Naive thymus-derived CD4-positive, alpha-beta T cell (primary cell): ENCODE results near the gene SMC1B. TPM values are rescaled to one million over a fixed set of nuclear protein-coding genes. Genes with fewer than 3 reads are reported as not detected.

ENCODE experiments used
- ATAC-seq: fragments of 150-1000 bp; cut with Tn5 transposase; 2 replicates; pipeline ENCODE4 v1.10.0; 2021; ENCODE audit warnings: mild to moderate bottlenecking, moderate library complexity
- CTCF ChIA-PET: fragments of 350-600 bp; sonication (Branson Sonifier 250); formaldehyde crosslinking; loops from one replicate; lab custom pipeline; 2021; ENCODE audit warnings: antibody characterized with exemption; lab: Charles Lee
- POLR2A ChIA-PET: fragments of 350-600 bp; sonication (Branson Sonifier 250); formaldehyde crosslinking; loops from one replicate; lab custom pipeline; 2021; ENCODE audit warnings: antibody characterized with exemption, inconsistent platforms; lab: Charles Lee
- DNase-seq, 9 donors: peaks; one replicate each; pipeline versions ENCODE4 v3.0.0 to v3.0.0-alpha.2; 2020 to 2022; ENCODE audit warnings: mixed read lengths in 1 of 9
- H3K27ac ChIP-seq: one replicate; pipeline ENCODE4 v1.7.0; 2013; ENCODE audit warnings: mild to moderate bottlenecking, low read depth, low read length, moderate library complexity
- H3K27me3 ChIP-seq, 2 donors: one replicate each; pipeline ENCODE4 v1.7.0; 2013; ENCODE audit warnings: low read length in 2 of 2, mild to moderate bottlenecking in 2 of 2, moderate library complexity in 2 of 2; ENCODE audit not compliant: control insufficient read depth in 2 of 2, insufficient read depth in 2 of 2
- H3K36me3 ChIP-seq, 3 experiments: 1 replicate in 2 of 3; 2 replicates in 1 of 3; pipeline ENCODE4 v1.7.0; 2013; ENCODE audit warnings: low read length in 3 of 3, mild to moderate bottlenecking in 3 of 3, moderate library complexity in 1 of 3; ENCODE audit not compliant: insufficient read depth in 3 of 3, control insufficient read depth in 2 of 3
- H3K4me1 ChIP-seq, 2 donors: one replicate each; pipeline ENCODE4 v1.7.0; 2013; ENCODE audit warnings: low read length in 2 of 2, mild to moderate bottlenecking in 2 of 2, moderate library complexity in 1 of 2; ENCODE audit not compliant: control insufficient read depth in 2 of 2, insufficient read depth in 2 of 2
- H3K4me3 ChIP-seq: 2 replicates; pipeline ENCODE4 v1.7.0; 2013; ENCODE audit warnings: mild to moderate bottlenecking, low read length
- H3K9me3 ChIP-seq, 3 experiments: 1 replicate in 2 of 3; 2 replicates in 1 of 3; pipeline ENCODE4 v1.7.0; 2013; ENCODE audit warnings: low read length in 3 of 3; ENCODE audit not compliant: control insufficient read depth in 2 of 3
- H3K27ac Mint-ChIP-seq, 9 donors: one replicate each; pipeline ENCODE4 v1.8.0; 2020 to 2022; ENCODE audit warnings: mixed read lengths in 9 of 9, mild to moderate bottlenecking in 8 of 9, moderate library complexity in 5 of 9, inconsistent platforms in 2 of 9
- H3K27me3 Mint-ChIP-seq, 5 donors: one replicate each; pipeline ENCODE4 v1.8.0; 2021 to 2022; ENCODE audit warnings: mixed read lengths in 5 of 5, mild to moderate bottlenecking in 1 of 5
- H3K36me3 Mint-ChIP-seq, 5 donors: one replicate each; pipeline ENCODE4 v1.8.0; 2020 to 2022; ENCODE audit warnings: mixed read lengths in 5 of 5, mild to moderate bottlenecking in 3 of 5, inconsistent platforms in 1 of 5
- H3K4me1 Mint-ChIP-seq, 7 donors: one replicate each; pipeline ENCODE4 v1.8.0; 2020 to 2022; ENCODE audit warnings: mixed read lengths in 7 of 7, mild to moderate bottlenecking in 3 of 7, inconsistent platforms in 1 of 7
- H3K4me3 Mint-ChIP-seq, 10 donors: one replicate each; pipeline ENCODE4 v1.8.0; 2020 to 2022; ENCODE audit warnings: mild to moderate bottlenecking in 10 of 10, mixed read lengths in 10 of 10, moderate library complexity in 6 of 10, inconsistent platforms in 2 of 10
- H3K9me3 Mint-ChIP-seq, 11 donors: one replicate each; pipeline ENCODE4 v1.8.0; 2020 to 2022; ENCODE audit warnings: mixed read lengths in 11 of 11, mild to moderate bottlenecking in 4 of 11, inconsistent platforms in 1 of 11, moderate library complexity in 1 of 11
- intact Hi-C, 2 donors: fragments of 100-400 bp; cut with micrococcal nuclease; formaldehyde crosslinking; loops; one replicate each; pipeline ENCODE4 v1.15.1; 2023
- polyA plus RNA-seq, 2 donors: library from polyadenylated mRNA; unstranded; fragments of 300-500 nt; fragmentation: Illumina TruSeq; gene quantifications; one replicate each; pipeline ENCODE4 v1.2.3, GENCODE V29; 2021
- total RNA-seq, 6 experiments: library from RNA in 5 of 6; stranded (reverse) in 5 of 6; gene quantifications; 1 replicate in 5 of 6; 2 replicates in 1 of 6; pipeline ENCODE4 v1.2.3 and lab custom pipeline; 2021 to 2026

Gene SMC1B
- total and polyA plus RNA-seq, 7 experiments from 2014 or later: 0.11 to 0.70 TPM; not detected in 5

- Mint-ChIP-seq H3K9me3 (peaks cover 0 to 7% (median 0%) of the 10 kb centered on the region in 11 donors), H3K4me3 (no peak overlapping the region), H3K36me3 (peaks cover 0 to 30% (median 0%) of the 10 kb centered on the region in 5 donors), H3K4me1 (peaks cover 0 to 11% (median 0%) of the 10 kb centered on the region in 7 donors), H3K27me3 (no peaks in the 10 kb centered on the region), H3K27ac (no peak overlapping the region)
- H3K9me3 ChIP-seq: no peaks in the 10 kb centered on the region
- H3K27ac ChIP-seq: no peak overlapping the region
- H3K27me3 ChIP-seq: no peaks in the 10 kb centered on the region
- no peak for ATAC-seq
- H3K36me3 ChIP-seq: no peaks in the 10 kb centered on the region
- DNase-seq: no peak
- POLR2A ChIA-PET: no interaction called here
- H3K4me1 ChIP-seq: no peaks in the 10 kb centered on the region
- H3K4me3 ChIP-seq: no peak overlapping the region
- CTCF ChIA-PET: no interaction called here
- intact Hi-C loops: no loop called here
Observed at GRCh38 chr22:45423524-45423923, 10.1 kb upstream of the SMC1B start.

- no peak overlapping the region for H3K4me3 Mint-ChIP-seq
- POLR2A ChIA-PET: interaction anchor here (0.6 kb wide), 1 partner anchor 175 kb away, joined by 5 read pairs; no protein-coding TSS in a partner anchor
- intact Hi-C loops: loop anchor here in 1 of 2 donors (1.0 kb wide), 1 partner anchor 8 kb away; no protein-coding TSS in a partner anchor
Observed at GRCh38 chr22:45422237-45422983, 9.0 kb upstream of the SMC1B start.

GRCh38 chr22:45421349-45422055, 8.1 kb upstream of the SMC1B start:
- H3K4me3 Mint-ChIP-seq: no peak overlapping the region
- Histone ChIP-seq H3K4me1 (no peaks in the 10 kb centered on the region), H3K4me3 (no peak overlapping the region), H3K27ac (no peak overlapping the region), H3K27me3 (no peaks in the 10 kb centered on the region), H3K9me3 (no peaks in the 10 kb centered on the region), H3K36me3 (no peaks in the 10 kb centered on the region)
- peaks cover 0 to 25% (median 0%) of the 10 kb centered on the region in 5 donors for H3K36me3 Mint-ChIP-seq
- intact Hi-C loops: loop anchor here in 1 of 2 donors (1.0 kb wide), 1 partner anchor 7 kb away; no protein-coding TSS in a partner anchor
- peak overlapping the region in 1 of 9 donors; percentile 22 for H3K27ac Mint-ChIP-seq
- DNase-seq: no peak
- CTCF ChIA-PET: no interaction called here
- H3K4me1 Mint-ChIP-seq: peaks cover 0 to 7% (median 0%) of the 10 kb centered on the region in 7 donors
- peaks cover 0 to 4% (median 0%) of the 10 kb centered on the region in 11 donors for H3K9me3 Mint-ChIP-seq
- POLR2A ChIA-PET: no interaction called here
- ATAC-seq: peak; percentile 48
- H3K27me3 Mint-ChIP-seq: no peaks in the 10 kb centered on the region

More at GRCh38 chr22:45422237-45422983, 9.0 kb upstream of the SMC1B start:
- no peak for DNase-seq
- H3K27me3 Mint-ChIP-seq: no peaks in the 10 kb centered on the region
- Histone ChIP-seq H3K27me3 (no peaks in the 10 kb centered on the region), H3K36me3 (no peaks in the 10 kb centered on the region), H3K27ac (no peak overlapping the region), H3K9me3 (no peaks in the 10 kb centered on the region), H3K4me1 (no peaks in the 10 kb centered on the region), H3K4me3 (no peak overlapping the region)
- H3K36me3 Mint-ChIP-seq: peaks cover 0 to 30% (median 0%) of the 10 kb centered on the region in 5 donors
- peaks cover 0 to 7% (median 0%) of the 10 kb centered on the region in 11 donors for H3K9me3 Mint-ChIP-seq
- peaks cover 0 to 7% (median 0%) of the 10 kb centered on the region in 7 donors for H3K4me1 Mint-ChIP-seq
- H3K27ac Mint-ChIP-seq: no peak overlapping the region
- CTCF ChIA-PET: no interaction called here
- no peak for ATAC-seq

- Histone ChIP-seq H3K36me3 (no peaks in the 10 kb centered on the region), H3K4me1 (no peaks in the 10 kb centered on the region), H3K27me3 (no peaks in the 10 kb centered on the region), H3K4me3 (no peak overlapping the region), H3K9me3 (no peaks in the 10 kb centered on the region), H3K27ac (no peak overlapping the region)
- Mint-ChIP-seq H3K27me3 (no peaks in the 10 kb centered on the region), H3K36me3 (peaks cover 0 to 19% (median 0%) of the 10 kb centered on the region in 5 donors), H3K27ac (no peak overlapping the region), H3K9me3 (peaks cover 0 to 3% (median 0%) of the 10 kb centered on the region in 11 donors), H3K4me1 (peaks cover 0 to 8% (median 0%) of the 10 kb centered on the region in 7 donors), H3K4me3 (no peak overlapping the region)
- ChIA-PET POLR2A (no interaction called here), CTCF (no interaction called here)
- intact Hi-C loops: no loop called here
- DNase-seq (no peak), ATAC-seq (no peak)
Observed at GRCh38 chr22:45420539-45420938, 7.1 kb upstream of the SMC1B start.

- Mint-ChIP-seq H3K27ac (peak overlapping the region in 1 of 9 donors; percentile 16), H3K9me3 (peaks cover 0 to 3% (median 0%) of the 10 kb centered on the region in 11 donors), H3K4me3 (no peak overlapping the region), H3K27me3 (no peaks in the 10 kb centered on the region), H3K36me3 (peaks cover 0 to 19% (median 0%) of the 10 kb centered on the region in 5 donors), H3K4me1 (peaks cover 0 to 9% (median 0%) of the 10 kb centered on the region in 7 donors)
- no peaks in the 10 kb centered on the region for H3K27me3 ChIP-seq
- no peak for DNase-seq
- no peak for ATAC-seq
- intact Hi-C loops: no loop called here
- ChIA-PET CTCF (no interaction called here), POLR2A (interaction anchor here (0.5 kb wide), 1 partner anchor 213 kb away, joined by 4 read pairs; no protein-coding TSS in a partner anchor)
- no peaks in the 10 kb centered on the region for H3K9me3 ChIP-seq
- H3K4me3 ChIP-seq: no peak overlapping the region
- H3K27ac ChIP-seq: no peak overlapping the region
- H3K4me1 ChIP-seq: no peaks in the 10 kb centered on the region
- H3K36me3 ChIP-seq: no peaks in the 10 kb centered on the region
Observed at GRCh38 chr22:45420011-45420410, 6.6 kb upstream of the SMC1B start.

- no peak overlapping the region for H3K4me3 ChIP-seq
- no peaks in the 10 kb centered on the region for H3K9me3 ChIP-seq
- Mint-ChIP-seq H3K9me3 (peaks cover 0 to 3% (median 0%) of the 10 kb centered on the region in 11 donors), H3K27me3 (no peaks in the 10 kb centered on the region), H3K4me1 (peaks cover 0 to 19% (median 8%) of the 10 kb centered on the region in 7 donors), H3K27ac (peak overlapping the region in 2 of 9 donors; percentile 19 to 70), H3K4me3 (no peak overlapping the region), H3K36me3 (peaks cover 0 to 19% (median 0%) of the 10 kb centered on the region in 5 donors)
- H3K27me3 ChIP-seq: no peaks in the 10 kb centered on the region
- H3K36me3 ChIP-seq: no peaks in the 10 kb centered on the region
- CTCF ChIA-PET: no interaction called here
- intact Hi-C loops: no loop called here
- DNase-seq (no peak), ATAC-seq (no peak)
- H3K27ac ChIP-seq: no peak overlapping the region
- POLR2A ChIA-PET: no interaction called here
- H3K4me1 ChIP-seq: peaks cover 0 to 3% of the 10 kb centered on the region in 2 donors
Observed at GRCh38 chr22:45418770-45419138, 5.4 kb upstream of the SMC1B start.
